SJCRH30 (cell line): Measurements from ENCODE around the gene ADAMTSL5. TPM values are rescaled to one million over a fixed set of nuclear protein-coding genes. Genes with fewer than 3 reads are reported as not detected.
A peak's percentile ranks its signal among the peaks of the same experiment; 100 is the strongest.
"Not testable (repeated sequence)": the region's sequence is repeated elsewhere in the genome, so short reads cannot be mapped to it uniquely, and the experiment has no call there.

Experiments used
- DNase-seq, 2 experiments: peaks; one replicate each; pipeline ENCODE4 v3.0.0-alpha.2; 2015 to 2020
- H3K27ac ChIP-seq: fragments of 250-450 bp; sonication (Bioruptor Pico); 2 replicates; pipeline ENCODE4 v1.5.1; 2020; ENCODE audit warnings: mild to moderate bottlenecking, moderate library complexity
- H3K27me3 ChIP-seq: fragments of 250-450 bp; sonication (Bioruptor Pico); 2 replicates; pipeline ENCODE4 v1.5.1; 2020; ENCODE audit warnings: mild to moderate bottlenecking, moderate library complexity
- H3K36me3 ChIP-seq: fragments of 250-450 bp; sonication (Bioruptor Pico); 2 replicates; pipeline ENCODE4 v1.5.1; 2020; ENCODE audit warnings: mild to moderate bottlenecking, moderate library complexity
- H3K4me1 ChIP-seq: fragments of 250-450 bp; sonication (Bioruptor Pico); 2 replicates; pipeline ENCODE4 v1.5.1; 2020; ENCODE audit warnings: mild to moderate bottlenecking, moderate library complexity
- H3K4me3 ChIP-seq: fragments of 250-450 bp; sonication (Bioruptor Pico); 2 replicates; pipeline ENCODE4 v1.5.1; 2020; ENCODE audit warnings: mild to moderate bottlenecking, moderate library complexity
- H3K9me3 ChIP-seq: fragments of 250-450 bp; sonication (Bioruptor Pico); replicated peaks from 2 replicates; pipeline ENCODE4 v1.5.1; 2020; ENCODE audit warnings: mild to moderate bottlenecking, moderate library complexity
- total RNA-seq: library from RNA; depleted of rRNA; stranded (reverse); fragments of >200 nt; shearing (Covaris generic); gene quantifications from 2 replicates; pipeline ENCODE4 v1.2.3, GENCODE V29; 2014

The ADAMTSL5 gene
- total RNA-seq, 1 experiment from 2014 or later: 0.77 TPM

- H3K27me3 ChIP-seq: no peaks in the 10 kb centered on the region; the same call in 1 of the 2 replicates
- no peaks in the 10 kb centered on the region for H3K9me3 ChIP-seq
- no peak overlapping the region for H3K27ac ChIP-seq
- no peak for DNase-seq
- H3K4me1 ChIP-seq: no peaks in the 10 kb centered on the region
- H3K4me3 ChIP-seq: no peak overlapping the region
- no peaks in the 10 kb centered on the region for H3K36me3 ChIP-seq
These were observed 11.6 kb upstream of the ADAMTSL5 start for GRCh38 chr19:1524287-1524971.

- H3K27me3 ChIP-seq: no peaks in the 10 kb centered on the region; the same call in 1 of the 2 replicates
- no peak for DNase-seq
- H3K36me3 ChIP-seq: no peaks in the 10 kb centered on the region
These were observed 10.8 kb upstream of the ADAMTSL5 start, which contains the start of gene PLK5 for GRCh38 chr19:1523412-1524286. TSS of gene PLK5 (plus strand) at chr19:1524077. CDS start at chr19:1526997, 2,920 bp downstream.

GRCh38 chr19:1522838-1523237 is 10.0 kb upstream of the ADAMTSL5 start:
- H3K27ac ChIP-seq: no peak overlapping the region
- H3K36me3 ChIP-seq: no peaks in the 10 kb centered on the region
- no peak overlapping the region for H3K4me3 ChIP-seq
- H3K4me1 ChIP-seq: no peaks in the 10 kb centered on the region
- H3K27me3 ChIP-seq: no peaks in the 10 kb centered on the region; the same call in 1 of the 2 replicates
- H3K9me3 ChIP-seq: no peaks in the 10 kb centered on the region
- no peak for DNase-seq

More at GRCh38 chr19:1523412-1524286, 10.8 kb upstream of the ADAMTSL5 start, which contains the start of gene PLK5:
- H3K27ac ChIP-seq: no peak within 1 kb of the TSS
- no peaks in the 10 kb centered on the region for H3K4me1 ChIP-seq
- no peaks in the 10 kb centered on the region for H3K9me3 ChIP-seq
- no peak within 1 kb of the TSS for H3K4me3 ChIP-seq

GRCh38 chr19:1522061-1522460 is 9.2 kb upstream of the ADAMTSL5 start:
- Histone ChIP-seq H3K27me3 (no peaks in the 10 kb centered on the region; the same call in 1 of the 2 replicates), H3K36me3 (no peaks in the 10 kb centered on the region), H3K9me3 (no peaks in the 10 kb centered on the region), H3K27ac (no peak overlapping the region), H3K4me1 (no peaks in the 10 kb centered on the region), H3K4me3 (no peak overlapping the region)
- DNase-seq: no peak

GRCh38 chr19:1521636-1522035 is 8.8 kb upstream of the ADAMTSL5 start:
- Histone ChIP-seq H3K27me3 (no peaks in the 10 kb centered on the region; the same call in 1 of the 2 replicates), H3K4me1 (no peaks in the 10 kb centered on the region), H3K36me3 (no peaks in the 10 kb centered on the region), H3K27ac (no peak overlapping the region), H3K4me3 (no peak overlapping the region), H3K9me3 (no peaks in the 10 kb centered on the region)
- peak in 1 of 2 experiments; percentile 22 for DNase-seq

GRCh38 chr19:1520203-1520780 is 7.5 kb upstream of the ADAMTSL5 start:
- no peak overlapping the region for H3K27ac ChIP-seq
- no peaks in the 10 kb centered on the region for H3K4me1 ChIP-seq
- H3K9me3 ChIP-seq: no peaks in the 10 kb centered on the region
- no peaks in the 10 kb centered on the region for H3K36me3 ChIP-seq
- H3K27me3 ChIP-seq: no peaks in the 10 kb centered on the region; the same call in 1 of the 2 replicates
- no peak overlapping the region for H3K4me3 ChIP-seq
- no peak for DNase-seq

GRCh38 chr19:1519802-1520201 is 7.0 kb upstream of the ADAMTSL5 start:
- not testable (repeated sequence) for H3K4me3 ChIP-seq, H3K9me3 ChIP-seq, H3K4me1 ChIP-seq, H3K36me3 ChIP-seq, H3K27me3 ChIP-seq, DNase-seq, H3K27ac ChIP-seq

GRCh38 chr19:1518471-1518870 is 5.7 kb upstream of the ADAMTSL5 start:
- Histone ChIP-seq H3K27ac (no peak overlapping the region), H3K4me1 (no peaks in the 10 kb centered on the region), H3K9me3 (no peaks in the 10 kb centered on the region), H3K27me3 (no peaks in the 10 kb centered on the region; the same call in 1 of the 2 replicates), H3K4me3 (no peak overlapping the region), H3K36me3 (no peaks in the 10 kb centered on the region)
- no peak for DNase-seq

GRCh38 chr19:1516395-1516753 is 3.6 kb upstream of the ADAMTSL5 start:
- Histone ChIP-seq H3K4me3 (no peak overlapping the region), H3K27ac (no peak overlapping the region), H3K9me3 (no peaks in the 10 kb centered on the region), H3K4me1 (peaks cover 6% of the 10 kb centered on the region; the same call in 1 of the 2 replicates), H3K36me3 (no peaks in the 10 kb centered on the region), H3K27me3 (no peaks in the 10 kb centered on the region)
- peak in 1 of 2 experiments; percentile 45 for DNase-seq

GRCh38 chr19:1514986-1515721 is 2.3 kb upstream of the ADAMTSL5 start:
- DNase-seq: no peak
- Histone ChIP-seq H3K27me3 (no peaks in the 10 kb centered on the region), H3K36me3 (no peaks in the 10 kb centered on the region), H3K4me3 (no peak overlapping the region), H3K9me3 (no peaks in the 10 kb centered on the region), H3K27ac (no peak overlapping the region), H3K4me1 (peaks cover 15% of the 10 kb centered on the region; the same call in 1 of the 2 replicates)

- DNase-seq: no peak
- Histone ChIP-seq H3K36me3 (no peaks in the 10 kb centered on the region), H3K27ac (no peak overlapping the region), H3K9me3 (no peaks in the 10 kb centered on the region), H3K4me1 (peaks cover 17% of the 10 kb centered on the region; the same call in 1 of the 2 replicates), H3K27me3 (no peaks in the 10 kb centered on the region), H3K4me3 (no peak overlapping the region)
These were observed 1.5 kb upstream of the ADAMTSL5 start for GRCh38 chr19:1514295-1514661.

GRCh38 chr19:1513499-1514294 is 878 bp upstream of the ADAMTSL5 start:
- peak; percentile 61 to 62 for DNase-seq
- H3K27ac ChIP-seq: no peak overlapping the region; the same call in 1 of the 2 replicates
- H3K4me1 ChIP-seq: peaks cover 17% of the 10 kb centered on the region; the same call in 1 of the 2 replicates
- peak overlapping the region; percentile 56 for H3K4me3 ChIP-seq
- no peaks in the 10 kb centered on the region for H3K9me3 ChIP-seq
- H3K36me3 ChIP-seq: no peaks in the 10 kb centered on the region
- H3K27me3 ChIP-seq: no peaks in the 10 kb centered on the region

GRCh38 chr19:1511318-1512317 is 1.2 kb downstream of the ADAMTSL5 start:
- no peak overlapping the region for H3K4me3 ChIP-seq
- no peaks in the 10 kb centered on the region for H3K36me3 ChIP-seq
- peaks cover 17% of the 10 kb centered on the region; the same call in 1 of the 2 replicates for H3K4me1 ChIP-seq
- DNase-seq: no peak
- H3K9me3 ChIP-seq: no peaks in the 10 kb centered on the region
- H3K27ac ChIP-seq: no peak overlapping the region
- no peaks in the 10 kb centered on the region for H3K27me3 ChIP-seq
